DND-41 (cell line): ENCODE data around the gene CRACR2A.

Experiments
- ATAC-seq: fragments of 200-7000 bp; cut with Tn5 transposase; 3 replicates; pipeline ENCODE4 v1.9.1; 2021; ENCODE audit warnings: low read depth; ENCODE audit not compliant: insufficient read depth
- DNase-seq: peaks from one replicate; pipeline ENCODE4 v3.0.0-alpha.2; 2020
- H2AFZ ChIP-seq: 2 replicates; pipeline ENCODE4 v1.6.0; 2012; ENCODE audit warnings: low read depth, low read length
- H3K27ac ChIP-seq: 2 replicates; pipeline ENCODE4 v1.5.1; 2012; ENCODE audit warnings: low read length, inconsistent platforms
- H3K27me3 ChIP-seq: fragments of 200-600 bp; sonication (generic); 2 replicates; pipeline ENCODE4 v1.6.0; 2012; ENCODE audit warnings: low read length, mild to moderate bottlenecking, inconsistent platforms; ENCODE audit not compliant: insufficient read depth, poor library complexity
- H3K36me3 ChIP-seq: 2 replicates; pipeline ENCODE4 v1.5.1; 2012; ENCODE audit warnings: low read length, inconsistent platforms; ENCODE audit not compliant: insufficient read depth
- H3K4me1 ChIP-seq: 2 replicates; pipeline ENCODE4 v1.5.1; 2012; ENCODE audit warnings: mild to moderate bottlenecking, low read length; ENCODE audit not compliant: insufficient read depth
- H3K4me2 ChIP-seq: 2 replicates; pipeline ENCODE4 v1.6.0; 2012; ENCODE audit warnings: mild to moderate bottlenecking, moderate library complexity, low read length, inconsistent platforms; ENCODE audit not compliant: insufficient read depth
- H3K4me3 ChIP-seq, 2 experiments: fragments of 200-600 bp in 1 of 2; shearing (Covaris generic) in 1 of 2; 2 replicates each; pipeline ENCODE4 v1.5.1; 2012 to 2016; ENCODE audit warnings: inconsistent platforms in 2 of 2, low read length in 2 of 2, mild to moderate bottlenecking in 2 of 2, low read depth in 1 of 2, moderate library complexity in 1 of 2
- H3K79me2 ChIP-seq: 2 replicates; pipeline ENCODE4 v1.6.0; 2012; ENCODE audit warnings: low read length, inconsistent platforms; ENCODE audit not compliant: insufficient read depth
- H3K9ac ChIP-seq: 2 replicates; pipeline ENCODE4 v1.6.0; 2012; ENCODE audit warnings: low read depth, mild to moderate bottlenecking, inconsistent platforms, low read length, moderate library complexity
- H3K9me3 ChIP-seq: 2 replicates; pipeline ENCODE4 v1.5.1; 2012; ENCODE audit warnings: low read length, moderate library complexity, mild to moderate bottlenecking, inconsistent platforms; ENCODE audit not compliant: insufficient read depth, severe bottlenecking
- H4K20me1 ChIP-seq: 2 replicates; pipeline ENCODE4 v1.6.0; 2012; ENCODE audit warnings: low read length; ENCODE audit not compliant: insufficient read depth
- CTCF ChIP-seq: IDR thresholded peaks from 2 replicates; pipeline ENCODE4 v1.5.1; 2012; ENCODE audit warnings: borderline replicate concordance, low read length, moderate library complexity, mild to moderate bottlenecking; ENCODE audit not compliant: poor library complexity, severe bottlenecking; ENCODE audit errors: extremely low read depth
- EZH2 ChIP-seq: IDR thresholded peaks from 3 replicates; pipeline ENCODE4 v1.6.1; 2012; ENCODE audit warnings: borderline replicate concordance, low read depth, mild to moderate bottlenecking, moderate library complexity, low read length, inconsistent platforms; ENCODE audit not compliant: severe bottlenecking

Gene CRACR2A

GRCh38 chr12:3605692-3606091 is 147.2 kb downstream of the CRACR2A start:
- no peak overlapping the region for H3K9ac ChIP-seq
- DNase-seq (no peak), ATAC-seq (no peak)
- H3K27me3 ChIP-seq = peaks cover 3% of the 10 kb centered on the region
- TF ChIP-seq EZH2 = no peak
- TF ChIP-seq CTCF = no peak
- H2AFZ ChIP-seq = no peak overlapping the region
- H3K36me3 ChIP-seq = no peaks in the 10 kb centered on the region
- no peak overlapping the region for H3K4me3 ChIP-seq
- no peaks in the 10 kb centered on the region for H3K4me1 ChIP-seq
- H3K79me2 ChIP-seq = no peaks in the 10 kb centered on the region
- H3K4me2 ChIP-seq = no peak overlapping the region
- 0 out of 2 replicates have a peak, but pooled peaks cover 2% of the 10 kb centered on the region for H4K20me1 ChIP-seq
- no peaks in the 10 kb centered on the region for H3K9me3 ChIP-seq
- no peak overlapping the region for H3K27ac ChIP-seq

GRCh38 chr12:3604748-3605586 is 147.9 kb downstream of the CRACR2A start:
- no peak for TF ChIP-seq EZH2
- TF ChIP-seq CTCF = no peak
- ATAC-seq (no peak), DNase-seq (no peak)
- Histone ChIP-seq H3K79me2 (no peaks in the 10 kb centered on the region), H2AFZ (no peak overlapping the region), H3K4me2 (no peak overlapping the region), H3K27me3 (peaks cover 3% of the 10 kb centered on the region), H4K20me1 (0 out of 2 replicates have a peak, but pooled peaks cover 2% of the 10 kb centered on the region), H3K9me3 (no peaks in the 10 kb centered on the region), H3K4me1 (no peaks in the 10 kb centered on the region), H3K27ac (no peak overlapping the region), H3K4me3 (no peak overlapping the region), H3K9ac (no peak overlapping the region), H3K36me3 (no peaks in the 10 kb centered on the region)

- TF ChIP-seq EZH2 (no peak), CTCF (no peak)
- ATAC-seq (no peak), DNase-seq (no peak)
- no peak overlapping the region for H3K4me3 ChIP-seq
- no peak overlapping the region for H3K27ac ChIP-seq
- no peaks in the 10 kb centered on the region for H3K36me3 ChIP-seq
- H3K9me3 ChIP-seq = no peaks in the 10 kb centered on the region
- no peak overlapping the region for H3K4me2 ChIP-seq
- peaks cover 5% of the 10 kb centered on the region for H3K27me3 ChIP-seq
- no peaks in the 10 kb centered on the region for H3K4me1 ChIP-seq
- no peak overlapping the region for H3K9ac ChIP-seq
- no peaks in the 10 kb centered on the region for H3K79me2 ChIP-seq
- H4K20me1 ChIP-seq = 0 out of 2 replicates have a peak, but pooled peaks cover 6% of the 10 kb centered on the region
- H2AFZ ChIP-seq = no peak overlapping the region
Measured at GRCh38 chr12:3604286-3604685, 148.6 kb downstream of the CRACR2A start.
